ENCODE results near the gene F10. TPM values are rescaled to one million over a fixed set of nuclear protein-coding genes. Genes with fewer than 3 reads are reported as not detected.

F10 gene
- total and polyA plus RNA-seq, 2 experiments from 2014 or later = 0.76 to 1.6 TPM

- no peak for TF ChIP-seq REST (IDR thresholded peaks at IDR 0.05; ENCODE audit: unreplicated experiment)
- no peak for TF ChIP-seq EZH2phosphoT487 (IDR thresholded peaks at IDR 0.05; ENCODE audit: unreplicated experiment)
- no peak for TF ChIP-seq EZH2 (IDR thresholded peaks at IDR 0.05; ENCODE audit: low read depth, unreplicated experiment)
- no peak for TF ChIP-seq ETS1 (IDR thresholded peaks at IDR 0.05)
- no peak for TF ChIP-seq STAT1 (IDR thresholded peaks at IDR 0.05; ENCODE audit: unreplicated experiment)
Observed at GRCh38 chr13:113170511-113170910, 47.9 kb downstream of the F10 start (continued).

GRCh38 chr13:113171250-113172125 is 48.9 kb downstream of the F10 start:
- DNase-seq (ENCODE audit: low spot score) (no peak), ATAC-seq (no peak)
- Histone ChIP-seq H3K4me3 (no peak overlapping the region), H3K4me1 (ENCODE audit: insufficient read depth) (no peaks in the 10 kb centered on the region), H4K20me1 (replicated peaks; ENCODE audit: insufficient read depth) (no peaks in the 10 kb centered on the region; the same call in 1 of the 2 replicates), H3K36me3 (ENCODE audit: insufficient read depth) (no peaks in the 10 kb centered on the region), H3K79me2 (replicated peaks; ENCODE audit: insufficient read depth) (no peaks in the 10 kb centered on the region), H3K27me3 (ENCODE audit: insufficient read depth) (no peaks in the 10 kb centered on the region), H3K27ac (ENCODE audit: low read depth) (no peak overlapping the region), H3K4me2 (no peak overlapping the region), H3K9me2 (ENCODE audit: insufficient read depth) (no peaks in the 10 kb centered on the region), H2AFZ (no peak overlapping the region), H3F3A (replicated peaks; ENCODE audit: low read depth) (no peaks in the 10 kb centered on the region)
- TF ChIP-seq STAT1 (IDR thresholded peaks at IDR 0.05; ENCODE audit: unreplicated experiment) = no peak
- no peak for TF ChIP-seq CTCF (conservative IDR thresholded peaks at IDR 0.05; ENCODE audit: low read depth in 2 of 2)
- TF ChIP-seq REST (IDR thresholded peaks at IDR 0.05; ENCODE audit: unreplicated experiment) = no peak
- no peak for TF ChIP-seq JUNB (IDR thresholded peaks at IDR 0.05; ENCODE audit: unreplicated experiment)
- no peak for TF ChIP-seq EZH2 (IDR thresholded peaks at IDR 0.05; ENCODE audit: low read depth, unreplicated experiment)
- H3K36me3 Mint-ChIP-seq (ENCODE audit: low read depth) = peaks cover 44% of the 10 kb centered on the region
- peaks cover 2% of the 10 kb centered on the region; the same call in 2 of the 3 replicates for H3K4me1 Mint-ChIP-seq
- no peaks in the 10 kb centered on the region for H3K9me3 Mint-ChIP-seq
- no peak overlapping the region for H3K27ac Mint-ChIP-seq
- H3K27me3 Mint-ChIP-seq (ENCODE audit: insufficient read depth, low read depth, poor library complexity) = peaks cover 6% of the 10 kb centered on the region
- H3K4me3 Mint-ChIP-seq = no peak overlapping the region

Data from GM23338 (cell line).